HG02759 (cell line): Measurements from ENCODE around the gene OR6B3.

Experiments
- ATAC-seq: cut with Tn5 transposase; IDR thresholded peaks from one replicate; pipeline ENCODE4 v1.9.1; 2021; ENCODE audit warnings: mild to moderate bottlenecking, moderate library complexity; ENCODE audit not compliant: unreplicated experiment

Gene OR6B3

DNA sequence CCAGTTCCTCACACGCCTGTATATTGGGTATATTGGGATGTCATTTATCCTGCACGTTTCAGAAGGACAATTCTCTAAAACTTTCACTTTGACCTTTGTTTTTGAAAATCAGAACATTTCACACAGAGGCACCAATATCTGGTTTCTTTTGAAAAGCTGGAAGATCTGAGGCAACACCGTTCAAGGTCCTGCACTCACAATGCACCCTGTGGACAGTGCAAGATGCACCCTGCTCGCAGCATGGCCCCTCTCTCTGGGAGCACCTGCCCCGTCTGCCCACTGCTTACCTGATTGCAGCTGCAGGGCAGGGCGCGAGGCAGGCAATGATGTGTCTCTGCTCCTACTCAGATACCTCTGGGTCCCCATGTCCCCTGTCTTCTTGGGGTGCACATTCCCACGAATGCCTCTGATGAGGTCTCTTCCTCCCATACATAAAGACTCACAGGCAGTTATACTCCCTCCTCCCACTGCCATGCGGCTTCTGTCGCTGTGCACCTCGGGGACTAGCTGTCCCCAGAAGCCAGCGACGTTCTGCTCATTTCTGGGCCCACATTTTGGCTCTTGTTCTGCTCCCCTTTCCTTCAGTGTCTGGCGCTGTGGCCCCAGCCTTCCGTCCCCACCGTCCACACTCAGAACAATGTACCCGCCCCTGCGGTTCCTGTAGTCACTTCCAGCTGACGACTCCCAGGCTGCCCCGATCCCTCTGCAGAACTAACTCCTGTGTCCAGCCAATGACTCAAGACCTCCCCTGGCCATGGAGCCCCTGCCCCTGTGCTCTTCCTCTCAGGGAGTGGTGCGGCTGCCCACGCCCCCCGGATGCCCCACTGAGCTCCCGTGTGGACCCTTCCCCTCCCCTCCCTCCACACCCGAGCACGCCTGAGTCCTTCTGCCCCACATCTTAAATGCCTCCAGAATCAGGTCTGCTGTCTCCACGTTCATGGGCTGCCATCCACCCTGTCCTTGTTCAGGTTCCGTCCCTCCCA is at the start of gene OR6B3:
Gene OR6B3 (minus strand): TSS at position 349 of the 983 bp plus-strand sequence.
- no peak for ATAC-seq

DNA sequence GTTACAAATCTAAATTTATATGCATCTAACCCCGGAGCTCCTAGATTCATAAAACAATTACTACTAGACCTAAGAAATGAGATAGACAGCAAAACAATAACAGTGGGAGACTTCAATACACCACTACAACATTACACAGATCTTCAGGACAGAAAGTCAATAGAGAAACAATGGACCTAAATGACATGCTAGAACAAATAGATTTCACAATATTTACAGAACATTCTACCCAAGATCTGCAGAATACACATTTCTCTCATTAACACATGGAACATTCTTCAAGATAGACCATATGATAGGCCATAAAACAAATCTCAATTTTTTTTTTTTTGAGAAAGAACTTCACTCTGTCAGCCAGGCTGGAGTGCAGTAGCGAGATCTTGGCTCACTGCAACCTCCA is 45.0 kb upstream of the OR6B3 start:
- ATAC-seq: no peak

GRCh38 chr2:240095556-240096523 is 42.5 kb upstream of the OR6B3 start:
- no peak for ATAC-seq

DNA sequence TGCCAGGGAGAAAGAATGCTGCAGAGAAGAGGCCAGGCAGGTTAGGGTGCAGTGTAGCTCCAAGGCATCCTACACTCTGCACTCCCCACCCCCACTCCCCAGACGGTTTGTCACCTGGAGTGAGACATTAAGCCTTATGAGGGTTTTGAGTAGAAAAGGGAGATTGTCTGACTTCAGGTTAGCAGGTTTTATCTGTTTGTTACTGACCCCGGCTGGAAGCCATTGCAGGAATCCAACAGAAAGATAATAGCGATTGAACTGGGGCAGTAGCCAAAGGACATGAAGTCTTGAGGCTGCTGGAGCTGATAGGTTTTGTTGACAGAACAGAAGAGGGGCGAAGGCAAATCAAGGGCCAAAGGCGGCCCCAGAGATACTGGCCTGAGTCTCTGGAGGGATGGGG is 36.0 kb upstream of the OR6B3 start:
- ATAC-seq: no peak

- ATAC-seq: no peak
These were observed 33.2 kb upstream of the OR6B3 start for GRCh38 chr2:240086563-240086962.

- ATAC-seq: no peak
These were observed 25.3 kb upstream of the OR6B3 start for GRCh38 chr2:240078631-240079030.

DNA sequence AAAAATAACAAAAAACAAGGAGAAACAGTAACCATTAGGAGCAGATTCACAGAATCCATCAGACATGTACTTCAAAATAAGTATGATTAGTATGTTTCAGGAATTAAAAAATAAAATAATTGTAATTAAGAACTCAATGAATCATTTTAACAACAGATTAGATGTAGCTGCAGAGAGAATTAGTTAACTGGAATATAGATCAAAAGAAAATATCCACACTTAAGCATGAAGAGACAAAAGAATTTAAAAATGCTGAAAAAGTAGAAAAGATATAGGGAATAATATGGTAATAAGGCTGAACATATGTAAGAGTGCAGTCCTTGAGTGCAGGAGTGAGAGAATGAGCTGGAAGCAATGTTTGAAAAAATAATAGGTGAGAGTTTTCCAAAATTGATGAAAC is 24.1 kb upstream of the OR6B3 start:
- ATAC-seq: no peak

DNA sequence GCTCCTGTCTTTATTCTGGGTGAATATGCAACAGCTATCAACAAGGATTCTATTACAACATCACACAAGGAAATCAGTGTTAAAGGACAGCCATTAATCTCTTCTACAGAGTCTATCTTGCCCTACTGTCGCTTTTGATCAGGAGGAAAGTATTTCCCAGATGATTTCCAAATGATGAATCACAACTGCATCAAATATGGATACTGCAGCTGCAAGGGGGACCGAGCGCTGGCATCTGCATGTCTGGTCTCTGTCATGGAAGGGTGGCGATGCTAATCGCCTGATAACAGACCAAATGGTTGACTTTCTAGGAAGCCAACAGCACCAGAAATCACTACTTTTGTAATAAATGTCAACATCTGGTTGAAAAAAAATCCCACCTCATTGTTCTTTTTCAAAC is 21.2 kb upstream of the OR6B3 start:
- no peak for ATAC-seq

DNA sequence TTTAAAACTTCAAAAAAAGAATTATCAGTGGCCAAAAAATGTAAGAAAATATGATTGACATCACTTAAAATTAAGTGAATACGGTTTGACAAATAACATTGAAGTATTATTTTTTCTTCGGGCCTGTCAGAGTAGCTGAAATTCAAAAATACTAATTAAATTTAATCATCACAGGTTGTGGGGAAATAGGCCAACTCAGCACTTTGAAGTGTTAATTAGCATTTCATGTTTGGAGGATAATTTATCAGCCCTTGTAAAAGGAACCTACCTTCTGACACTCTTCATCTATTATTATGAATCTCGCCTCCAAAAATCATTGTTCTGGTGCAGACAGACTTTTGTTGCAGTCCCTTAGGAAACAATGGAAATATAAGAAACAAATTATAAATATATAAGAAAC is 17.6 kb upstream of the OR6B3 start:
- ATAC-seq: no peak

- no peak for ATAC-seq
These were observed 16.5 kb upstream of the OR6B3 start for GRCh38 chr2:240069829-240070228.

GRCh38 chr2:240068193-240068592 is 14.9 kb upstream of the OR6B3 start:
- ATAC-seq: no peak

GRCh38 chr2:240066489-240066888 is 13.2 kb upstream of the OR6B3 start:
- no peak for ATAC-seq

- no peak for ATAC-seq
These were observed 11.6 kb upstream of the OR6B3 start for GRCh38 chr2:240064898-240065297.

DNA sequence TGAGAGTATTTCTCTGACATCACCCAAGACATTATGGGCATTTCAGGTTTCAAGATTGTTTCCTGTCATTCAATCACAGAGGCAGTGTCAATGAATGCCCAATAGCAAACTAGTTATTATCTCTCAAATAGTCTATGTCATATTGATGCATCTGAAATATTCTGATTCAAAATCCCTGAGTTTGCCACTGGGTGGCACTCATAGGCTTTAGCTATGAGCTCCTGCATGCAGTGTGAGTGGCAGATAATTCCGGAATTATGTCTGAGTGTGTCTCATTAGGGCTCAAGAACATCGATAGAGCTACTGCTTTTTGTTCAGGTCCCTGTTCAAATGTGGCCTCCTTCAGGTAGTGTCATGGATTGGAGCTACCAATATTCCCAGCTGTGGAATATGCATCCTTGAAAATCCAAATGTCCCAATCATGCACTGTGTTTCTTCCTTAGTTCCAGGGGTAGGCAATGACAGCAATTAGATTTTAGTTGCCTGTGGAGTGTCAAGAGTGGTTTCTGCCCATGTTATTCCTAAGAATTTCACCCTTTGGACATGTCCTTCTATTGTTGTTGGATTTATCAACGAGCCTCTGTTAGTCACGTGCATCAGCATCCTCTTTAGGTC is 7.8 kb upstream of the OR6B3 start:
- ATAC-seq: no peak

GRCh38 chr2:240056678-240057077 is 3.4 kb upstream of the OR6B3 start:
- no peak for ATAC-seq

DNA sequence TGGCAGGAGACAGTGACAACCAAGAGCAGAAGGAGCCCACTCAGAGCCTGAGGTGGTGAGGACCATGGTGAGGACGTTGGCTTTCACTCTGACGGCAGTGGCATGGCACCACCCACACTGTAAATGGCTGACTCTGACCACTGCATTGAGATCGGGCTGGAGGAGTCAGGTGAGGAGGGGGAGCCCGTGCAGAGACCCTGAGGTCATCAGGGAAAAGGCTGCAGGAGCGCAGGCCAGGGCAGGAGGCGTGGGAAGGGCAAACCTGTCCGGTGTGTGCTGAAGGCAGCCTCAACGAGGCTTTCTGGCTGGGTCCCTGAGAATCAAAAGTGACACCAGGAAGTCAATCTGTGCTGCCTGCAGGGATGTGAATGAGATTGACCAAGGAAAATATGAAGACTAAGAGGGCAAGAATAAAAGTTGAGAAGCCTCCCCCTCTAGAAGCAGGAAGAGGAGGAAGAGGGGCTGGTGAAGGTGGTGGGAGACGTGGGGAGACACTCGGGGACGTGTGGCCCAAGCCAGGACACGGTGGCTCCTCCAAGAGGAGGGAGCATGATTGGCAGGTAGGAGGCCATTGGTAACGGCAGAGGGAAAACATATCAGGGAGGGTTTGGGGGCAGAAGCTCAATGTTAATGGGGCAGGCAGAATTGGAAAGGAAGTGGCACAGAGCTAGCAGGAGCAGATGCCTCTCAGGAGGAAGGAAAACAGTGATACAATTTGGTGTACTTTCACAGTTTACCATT is 2.0 kb upstream of the OR6B3 start:
- no peak for ATAC-seq

GRCh38 chr2:240052524-240052923 is 797 bp downstream of the OR6B3 start:
- ATAC-seq: no peak

GRCh38 chr2:240051697-240052096 is 1.6 kb downstream of the OR6B3 start:
- no peak for ATAC-seq

DNA sequence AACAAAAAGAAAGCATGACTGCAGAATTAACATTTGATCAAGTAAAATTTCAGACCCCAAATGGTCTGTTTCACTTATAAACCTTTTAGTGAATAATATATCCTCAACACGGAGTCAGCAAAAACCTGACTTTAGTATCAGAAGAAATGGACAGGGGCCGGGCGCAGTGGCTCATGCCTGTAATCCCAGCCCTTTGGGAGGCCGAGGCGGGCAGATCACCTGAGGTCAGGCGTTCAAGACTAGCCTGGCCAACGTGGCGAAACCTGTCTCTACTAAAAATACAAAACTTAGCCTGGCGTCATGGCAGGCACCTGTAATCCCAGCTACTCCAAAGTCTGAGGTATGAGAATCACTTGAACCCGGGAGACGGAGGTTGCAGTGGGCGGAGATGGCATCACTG is 3.0 kb downstream of the OR6B3 start:
- ATAC-seq: no peak

- ATAC-seq: no peak
These were observed 5.1 kb downstream of the OR6B3 start for GRCh38 chr2:240048237-240048636.
